Activated T-helper 17 cell treated with anti-CD3 and anti-CD28 coated beads, Interleukin-2, amount 50 U/mL, for 72 hours (primary cell): Measurements from ENCODE around the gene ASCC2. TPM values are rescaled to one million over a fixed set of nuclear protein-coding genes. Genes with fewer than 3 reads are reported as not detected.

Experiments
- ATAC-seq: fragments of 150-1000 bp; cut with Tn5 transposase; replicated peaks from 2 replicates; pipeline ENCODE4 v1.10.0; 2021; ENCODE audit warnings: mild to moderate bottlenecking, moderate library complexity
- H3K27ac Mint-ChIP-seq: one replicate; pipeline ENCODE4 v1.8.0; 2022; ENCODE audit warnings: mixed read lengths
- H3K27me3 Mint-ChIP-seq: one replicate; pipeline ENCODE4 v1.8.0; 2022; ENCODE audit warnings: mixed read lengths
- H3K36me3 Mint-ChIP-seq: one replicate; pipeline ENCODE4 v1.8.0; 2022; ENCODE audit warnings: low read depth, mild to moderate bottlenecking, mixed read lengths
- H3K4me1 Mint-ChIP-seq: one replicate; pipeline ENCODE4 v1.8.0; 2022; ENCODE audit warnings: mixed read lengths
- H3K4me3 Mint-ChIP-seq: one replicate; pipeline ENCODE4 v1.8.0; 2022; ENCODE audit warnings: mild to moderate bottlenecking, mixed read lengths
- H3K9me3 Mint-ChIP-seq: one replicate; pipeline ENCODE4 v1.8.0; 2022; ENCODE audit warnings: mixed read lengths
- total RNA-seq, 2 donors: library from RNA; stranded (reverse); gene quantifications; one replicate each; pipeline ENCODE4 v1.2.3, GENCODE V29; 2022

The ASCC2 gene
- total RNA-seq, 2 donors from 2014 or later: 62.0 to 79.4 TPM

- peaks cover 100% of the 10 kb centered on the region for H3K36me3 Mint-ChIP-seq
- H3K27me3 Mint-ChIP-seq: no peaks in the 10 kb centered on the region
These were observed 21.1 kb downstream of the ASCC2 start for GRCh38 chr22:29816980-29817379.

DNA sequence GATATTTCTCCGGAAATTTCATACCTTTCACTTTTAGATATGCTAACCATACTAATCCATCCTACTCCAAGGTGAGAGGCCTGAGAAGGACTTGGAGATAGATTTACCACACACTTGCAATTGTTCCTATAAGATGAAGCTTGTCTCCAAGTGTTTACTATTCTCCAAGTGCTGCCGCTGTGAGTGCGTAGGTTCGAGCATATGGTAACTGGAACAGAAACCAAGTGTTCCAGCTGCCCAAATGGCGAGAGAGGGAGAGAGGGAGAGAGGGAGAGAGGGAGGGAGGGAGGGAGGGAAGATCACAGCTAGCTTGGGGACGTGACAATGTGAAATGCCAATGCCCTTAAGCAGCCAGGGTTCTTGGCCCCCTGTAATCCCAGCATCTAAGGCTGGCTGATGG is 21.5 kb downstream of the ASCC2 start:
- H3K27me3 Mint-ChIP-seq: no peaks in the 10 kb centered on the region
- no peak for ATAC-seq
- H3K36me3 Mint-ChIP-seq: peaks cover 100% of the 10 kb centered on the region
- H3K9me3 Mint-ChIP-seq: no peaks in the 10 kb centered on the region
- H3K4me1 Mint-ChIP-seq: peaks cover 7% of the 10 kb centered on the region
- H3K4me3 Mint-ChIP-seq: no peak overlapping the region
- H3K27ac Mint-ChIP-seq: no peak overlapping the region

More at GRCh38 chr22:29816980-29817379, 21.1 kb downstream of the ASCC2 start:
- no peaks in the 10 kb centered on the region for H3K9me3 Mint-ChIP-seq
- H3K4me3 Mint-ChIP-seq: no peak overlapping the region
- no peak for ATAC-seq
- H3K27ac Mint-ChIP-seq: peak overlapping the region; percentile 62
- H3K4me1 Mint-ChIP-seq: peaks cover 8% of the 10 kb centered on the region

DNA sequence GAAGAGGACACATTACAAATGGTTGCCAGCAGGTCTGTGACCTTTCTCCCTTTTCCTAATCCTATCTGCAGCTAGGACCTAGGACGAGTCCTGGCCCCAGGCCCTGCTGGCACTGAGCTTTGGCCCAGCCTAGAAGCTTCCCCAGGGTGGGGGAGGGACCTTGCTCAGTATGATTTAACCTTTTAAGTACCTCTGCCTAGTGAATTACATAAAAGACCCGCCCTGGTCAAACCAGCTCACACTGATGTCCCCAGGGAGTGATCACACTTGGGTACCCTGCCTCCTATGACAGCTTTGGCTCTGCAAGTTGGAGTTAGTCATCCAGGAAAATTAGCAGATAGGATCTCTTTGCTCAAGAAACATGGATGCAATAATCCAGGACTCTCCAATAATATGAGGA is 21.9 kb downstream of the ASCC2 start:
- H3K9me3 Mint-ChIP-seq: no peaks in the 10 kb centered on the region
- peaks cover 3% of the 10 kb centered on the region for H3K4me1 Mint-ChIP-seq
- H3K4me3 Mint-ChIP-seq: no peak overlapping the region
- H3K27me3 Mint-ChIP-seq: no peaks in the 10 kb centered on the region
- H3K27ac Mint-ChIP-seq: peak overlapping the region; percentile 34
- no peak for ATAC-seq
- H3K36me3 Mint-ChIP-seq: peaks cover 100% of the 10 kb centered on the region

- Mint-ChIP-seq H3K27ac (peak overlapping the region; percentile 34), H3K36me3 (peaks cover 100% of the 10 kb centered on the region), H3K4me1 (no peaks in the 10 kb centered on the region), H3K4me3 (no peak overlapping the region), H3K9me3 (no peaks in the 10 kb centered on the region), H3K27me3 (no peaks in the 10 kb centered on the region)
- ATAC-seq: no peak
These were observed 22.5 kb downstream of the ASCC2 start for GRCh38 chr22:29815580-29815979.

- Mint-ChIP-seq H3K4me1 (no peaks in the 10 kb centered on the region), H3K27ac (peak overlapping the region; percentile 46), H3K9me3 (no peaks in the 10 kb centered on the region), H3K27me3 (no peaks in the 10 kb centered on the region), H3K4me3 (no peak overlapping the region), H3K36me3 (peaks cover 97% of the 10 kb centered on the region)
- ATAC-seq: no peak
These were observed 24.1 kb downstream of the ASCC2 start for GRCh38 chr22:29814003-29814402.

GRCh38 chr22:29813563-29813962 is 24.5 kb downstream of the ASCC2 start:
- no peak overlapping the region for H3K4me3 Mint-ChIP-seq
- H3K27ac Mint-ChIP-seq: peak overlapping the region; percentile 46
- no peaks in the 10 kb centered on the region for H3K9me3 Mint-ChIP-seq
- H3K27me3 Mint-ChIP-seq: no peaks in the 10 kb centered on the region
- no peaks in the 10 kb centered on the region for H3K4me1 Mint-ChIP-seq
- ATAC-seq: no peak
- H3K36me3 Mint-ChIP-seq: peaks cover 95% of the 10 kb centered on the region

- no peaks in the 10 kb centered on the region for H3K4me1 Mint-ChIP-seq
- no peaks in the 10 kb centered on the region for H3K27me3 Mint-ChIP-seq
- ATAC-seq: no peak
- H3K4me3 Mint-ChIP-seq: no peak overlapping the region
- peaks cover 95% of the 10 kb centered on the region for H3K36me3 Mint-ChIP-seq
- no peak overlapping the region for H3K27ac Mint-ChIP-seq
- H3K9me3 Mint-ChIP-seq: no peaks in the 10 kb centered on the region
These were observed 24.9 kb downstream of the ASCC2 start for GRCh38 chr22:29813126-29813525.

DNA sequence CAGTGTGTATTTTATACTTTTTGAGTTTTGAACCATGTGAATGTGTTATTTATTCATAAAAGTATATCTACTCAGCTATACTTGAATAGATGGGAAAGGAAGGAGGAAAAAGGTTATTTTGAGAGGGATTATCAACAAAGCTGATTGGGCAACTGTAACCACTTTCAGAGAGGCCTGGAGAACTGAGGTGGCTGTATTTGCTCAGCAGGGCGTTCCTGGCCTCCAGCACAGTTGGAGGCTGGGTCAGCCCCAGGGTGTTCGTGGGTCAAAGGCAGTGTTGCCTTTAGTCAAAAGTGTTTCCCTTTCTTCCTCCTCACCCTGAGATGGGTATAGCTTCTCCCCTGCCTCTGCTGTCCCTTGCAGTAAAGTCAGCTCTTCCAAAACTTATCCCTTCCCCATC is 26.7 kb downstream of the ASCC2 start:
- no peaks in the 10 kb centered on the region for H3K27me3 Mint-ChIP-seq
- peaks cover 95% of the 10 kb centered on the region for H3K36me3 Mint-ChIP-seq

GRCh38 chr22:29810216-29810615 is 27.9 kb downstream of the ASCC2 start:
- Mint-ChIP-seq H3K4me1 (no peaks in the 10 kb centered on the region), H3K36me3 (peaks cover 95% of the 10 kb centered on the region), H3K9me3 (no peaks in the 10 kb centered on the region), H3K4me3 (no peak overlapping the region), H3K27ac (no peak overlapping the region), H3K27me3 (no peaks in the 10 kb centered on the region)
- no peak for ATAC-seq

More for the DNA sequence above, 26.7 kb downstream of the ASCC2 start:
- no peak for ATAC-seq
- no peak overlapping the region for H3K27ac Mint-ChIP-seq
- no peaks in the 10 kb centered on the region for H3K4me1 Mint-ChIP-seq
- H3K4me3 Mint-ChIP-seq: no peak overlapping the region
- no peaks in the 10 kb centered on the region for H3K9me3 Mint-ChIP-seq

DNA sequence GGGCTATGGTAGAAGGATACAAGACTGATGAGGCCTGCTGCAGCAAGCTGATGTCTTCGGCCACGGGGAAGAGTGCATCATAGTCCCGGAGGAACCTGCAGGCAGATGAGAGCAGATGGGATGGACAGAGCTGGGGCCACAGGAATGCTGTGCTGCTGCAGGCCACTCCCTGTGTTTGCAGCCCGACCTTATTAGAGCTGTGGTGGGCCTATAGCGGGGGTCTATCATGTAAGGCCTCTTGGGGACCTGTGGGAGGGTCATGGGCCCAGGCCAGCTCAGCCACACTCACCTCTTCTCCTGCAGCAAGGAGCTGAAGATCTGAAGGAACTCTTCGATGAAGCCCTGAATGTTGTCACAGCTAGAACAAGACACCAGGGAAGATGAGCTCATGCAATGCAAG is 31.9 kb downstream of the ASCC2 start:
- Mint-ChIP-seq H3K4me3 (no peak overlapping the region), H3K36me3 (peaks cover 87% of the 10 kb centered on the region), H3K4me1 (no peaks in the 10 kb centered on the region), H3K27me3 (no peaks in the 10 kb centered on the region), H3K9me3 (no peaks in the 10 kb centered on the region), H3K27ac (no peak overlapping the region)
- no peak for ATAC-seq

GRCh38 chr22:29804985-29805384 is 33.1 kb downstream of the ASCC2 start:
- Mint-ChIP-seq H3K36me3 (peaks cover 87% of the 10 kb centered on the region), H3K4me3 (no peak overlapping the region), H3K27ac (no peak overlapping the region), H3K4me1 (no peaks in the 10 kb centered on the region), H3K9me3 (no peaks in the 10 kb centered on the region), H3K27me3 (no peaks in the 10 kb centered on the region)
- ATAC-seq: no peak

DNA sequence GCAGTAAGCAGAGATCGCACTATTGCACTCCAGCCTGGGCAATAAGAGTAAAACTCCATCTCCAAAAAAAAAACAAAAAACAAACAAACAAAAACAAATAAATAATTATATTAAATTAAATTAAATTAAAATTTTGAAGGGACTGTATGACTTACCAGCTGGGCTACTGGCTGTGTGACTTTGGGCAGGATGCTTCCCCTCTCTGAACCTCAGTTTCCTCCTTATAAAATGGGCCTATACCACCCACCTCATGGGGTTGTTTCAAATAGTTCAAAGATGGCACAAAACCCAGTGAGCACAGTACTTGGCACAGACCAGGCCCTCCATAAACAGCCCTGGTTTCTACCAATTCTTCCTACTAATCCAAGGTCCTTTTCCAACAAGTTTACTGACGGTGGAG is 34.9 kb downstream of the ASCC2 start:
- ATAC-seq: no peak
- Mint-ChIP-seq H3K9me3 (no peaks in the 10 kb centered on the region), H3K27ac (peak overlapping the region; percentile 61), H3K4me3 (no peak overlapping the region), H3K36me3 (peaks cover 87% of the 10 kb centered on the region), H3K4me1 (no peaks in the 10 kb centered on the region), H3K27me3 (no peaks in the 10 kb centered on the region)

DNA sequence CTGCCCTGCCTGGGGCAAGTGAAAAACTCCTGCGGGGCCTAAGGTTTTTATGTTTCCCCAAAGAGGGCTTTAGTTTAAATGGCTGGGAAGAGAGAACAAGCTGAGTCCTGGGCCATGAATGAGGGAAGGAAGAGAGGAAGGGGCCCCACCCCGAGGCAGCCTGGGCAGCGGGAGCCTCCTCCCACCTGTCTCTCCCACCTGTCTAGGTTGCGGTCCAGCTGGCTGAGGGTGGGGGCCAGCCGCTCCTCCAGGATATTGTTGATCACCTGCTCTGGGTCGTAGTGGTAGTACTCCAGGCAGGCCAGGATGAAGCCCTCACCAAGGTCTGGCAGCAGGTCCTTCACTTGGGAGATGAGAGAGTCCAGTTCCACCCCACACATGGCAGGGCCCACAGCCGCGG is 36.3 kb downstream of the ASCC2 start:
- H3K36me3 Mint-ChIP-seq: peaks cover 84% of the 10 kb centered on the region
- no peak overlapping the region for H3K27ac Mint-ChIP-seq
- no peak overlapping the region for H3K4me3 Mint-ChIP-seq
- no peaks in the 10 kb centered on the region for H3K4me1 Mint-ChIP-seq
- ATAC-seq: no peak
- no peaks in the 10 kb centered on the region for H3K27me3 Mint-ChIP-seq
- no peaks in the 10 kb centered on the region for H3K9me3 Mint-ChIP-seq

GRCh38 chr22:29801153-29801552 is 36.9 kb downstream of the ASCC2 start:
- no peak for ATAC-seq
- Mint-ChIP-seq H3K9me3 (no peaks in the 10 kb centered on the region), H3K4me3 (no peak overlapping the region), H3K36me3 (peaks cover 84% of the 10 kb centered on the region), H3K4me1 (no peaks in the 10 kb centered on the region), H3K27ac (no peak overlapping the region), H3K27me3 (no peaks in the 10 kb centered on the region)

DNA sequence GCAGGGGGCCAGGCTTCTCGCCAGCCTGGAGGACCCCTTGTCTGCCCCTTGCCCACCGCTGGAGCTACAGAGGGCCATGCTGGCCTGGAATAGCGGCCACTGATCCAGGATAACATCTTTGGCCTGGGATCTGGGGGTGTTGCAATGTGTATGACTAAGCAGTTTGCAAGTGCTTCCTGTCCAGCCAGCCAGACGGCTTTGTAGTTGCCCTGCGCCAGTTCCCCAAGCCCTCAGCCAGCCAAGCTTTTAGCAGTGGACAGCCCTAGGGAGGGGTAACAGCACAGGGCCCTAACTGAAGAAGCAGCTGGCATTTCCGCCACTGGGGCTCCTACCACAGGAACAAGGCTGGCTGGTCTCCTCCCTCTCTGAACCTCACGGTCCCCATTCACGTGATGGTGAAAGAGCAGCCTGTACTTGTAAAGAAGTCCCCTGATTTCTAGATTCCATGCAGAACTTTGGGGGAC is 38.8 kb downstream of the ASCC2 start:
- Mint-ChIP-seq H3K4me3 (no peak overlapping the region), H3K36me3 (peaks cover 84% of the 10 kb centered on the region), H3K4me1 (no peaks in the 10 kb centered on the region), H3K9me3 (no peaks in the 10 kb centered on the region), H3K27ac (no peak overlapping the region), H3K27me3 (no peaks in the 10 kb centered on the region)
- ATAC-seq: no peak

DNA sequence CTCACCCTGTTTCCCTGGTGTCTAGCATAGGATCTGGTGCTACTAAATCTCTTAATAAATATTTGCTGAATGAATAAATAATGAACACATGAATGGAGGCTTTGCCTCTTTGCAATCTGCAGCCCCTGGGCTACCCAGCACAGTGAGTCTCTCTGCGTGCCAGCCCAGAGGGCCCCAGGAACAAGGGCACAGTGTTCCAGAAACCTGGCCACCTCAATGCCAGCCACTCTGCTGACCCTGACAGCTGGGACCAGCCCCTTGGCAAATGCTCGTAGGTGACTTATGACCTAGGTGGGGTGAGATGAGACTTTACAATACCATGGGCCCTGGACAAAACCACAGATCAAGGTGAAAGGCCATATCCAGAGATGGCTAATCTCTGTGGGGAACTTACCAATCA is 39.3 kb downstream of the ASCC2 start:
- H3K27me3 Mint-ChIP-seq: no peaks in the 10 kb centered on the region
- no peak overlapping the region for H3K4me3 Mint-ChIP-seq
- no peak for ATAC-seq

More for the DNA sequence above, 39.3 kb downstream of the ASCC2 start:
- Mint-ChIP-seq H3K36me3 (peaks cover 79% of the 10 kb centered on the region), H3K9me3 (no peaks in the 10 kb centered on the region), H3K4me1 (no peaks in the 10 kb centered on the region), H3K27ac (no peak overlapping the region)
